K562 (cell line): ENCODE results near the gene RFC5. TPM values are rescaled to one million over a fixed set of nuclear protein-coding genes. Genes with fewer than 3 reads are reported as not detected.

Experiments used
- ATAC-seq: fragments of 200-7000 bp; cut with Tn5 transposase; 3 replicates; pipeline ENCODE4 v1.9.1; 2020; ENCODE audit warnings: moderate library complexity
- BruUV-seq: library from RNA; stranded (reverse); fragments of 400-500 nt; replicated peaks from 2 replicates; lab custom pipeline; 2021; lab: Mats Ljungman, UMichigan
- CTCF ChIA-PET: fragments of 300-600 bp; formaldehyde crosslinking; extraction: SDS; loops from one replicate; lab custom pipeline; 2021; ENCODE audit warnings: low intra/inter-chr PET ratio; lab: Yijun Ruan, JAX
- POLR2A ChIA-PET: fragments of 300-600, 350-650 bp; sonication (Branson Sonifier 250); formaldehyde crosslinking; extraction: SDS; loops from one replicate; lab custom pipeline; 2021; ENCODE audit warnings: antibody characterized with exemption, inconsistent platforms; lab: Yijun Ruan, JAX
- DNase-seq, 4 experiments: peaks; one replicate each; pipeline versions ENCODE4 v3.0.0 to v3.0.0-alpha.2; 2011 to 2018; ENCODE audit warnings: low spot score in 3 of 4, mixed read lengths in 3 of 4; ENCODE audit errors: extremely low read depth in 1 of 4
- FAIRE-seq: peaks from 2 replicates; lab custom pipeline; 2011; peaks lifted over from hg19 to GRCh38; lab: Jason Lieb, UNC
- H2AFZ ChIP-seq: 2 replicates; pipeline ENCODE4 v1.6.0; 2011; ENCODE audit warnings: low read depth, low read length, control low read depth, inconsistent platforms
- H3K27ac ChIP-seq: fragments of 200-600 bp; 3 replicates; pipeline ENCODE4 v1.8.0; 2011; ENCODE audit warnings: low read depth, mild to moderate bottlenecking, control low read depth, inconsistent platforms, low read length, moderate library complexity, mixed read lengths; ENCODE audit errors: extremely low read depth
- H3K27me3 ChIP-seq, 2 experiments: fragments of 300-600 bp in 1 of 2; 2 replicates in 1 of 2; 3 replicates in 1 of 2; pipeline versions ENCODE4 v1.6.0 to v1.8.0; 2011; ENCODE audit warnings: inconsistent platforms in 2 of 2, low read length in 2 of 2, mild to moderate bottlenecking in 1 of 2, mixed read lengths in 1 of 2, moderate library complexity in 1 of 2; ENCODE audit not compliant: control insufficient read depth in 2 of 2, insufficient read depth in 2 of 2
- H3K36me3 ChIP-seq: fragments of 300-600 bp; 3 replicates; pipeline ENCODE4 v1.8.0; 2011; ENCODE audit warnings: mild to moderate bottlenecking, low read length, inconsistent platforms; ENCODE audit not compliant: control insufficient read depth, insufficient read depth
- H3K4me1 ChIP-seq, 2 experiments: fragments of 200-600 bp in 1 of 2; replicated peaks in 1 of 2; 2 replicates in 1 of 2; 3 replicates in 1 of 2; pipeline versions ENCODE4 v1.5.1 to v1.8.0; 2011; ENCODE audit warnings: inconsistent platforms in 2 of 2, low read length in 2 of 2, mild to moderate bottlenecking in 1 of 2, mixed read lengths in 1 of 2, moderate library complexity in 1 of 2; ENCODE audit not compliant: control insufficient read depth in 2 of 2, insufficient read depth in 2 of 2
- H3K4me2 ChIP-seq: 2 replicates; pipeline ENCODE4 v1.6.1; 2011; ENCODE audit warnings: low read length, control low read depth, inconsistent platforms, mixed read lengths; ENCODE audit not compliant: insufficient read depth
- H3K4me3 ChIP-seq: fragments of 200-600 bp; sonication (generic), shearing (Covaris generic); 2 replicates; pipeline ENCODE4 v1.5.1; 2016; ENCODE audit warnings: control low read depth, inconsistent platforms
- H3K79me2 ChIP-seq: fragments of 200-600 bp; 3 replicates; pipeline ENCODE4 v1.8.0; 2011; ENCODE audit warnings: low read length, inconsistent platforms; ENCODE audit not compliant: control insufficient read depth, insufficient read depth
- H3K9ac ChIP-seq, 2 experiments: 2 replicates each; pipeline versions ENCODE4 v1.6.0 to v1.6.1; 2011; ENCODE audit warnings: low read depth in 2 of 2, low read length in 2 of 2, control low read depth in 1 of 2, inconsistent platforms in 1 of 2, mild to moderate bottlenecking in 1 of 2, mixed read lengths in 1 of 2; ENCODE audit not compliant: insufficient read depth in 1 of 2
- H3K9me1 ChIP-seq: one replicate; pipeline ENCODE4 v1.6.0; 2011; ENCODE audit warnings: inconsistent platforms, mild to moderate bottlenecking, low read length, moderate library complexity; ENCODE audit not compliant: control insufficient read depth, insufficient read depth
- H3K9me3 ChIP-seq: replicated peaks from 2 replicates; pipeline ENCODE4 v1.5.1; 2011; ENCODE audit warnings: low read depth, low read length, inconsistent platforms; ENCODE audit not compliant: control insufficient read depth, insufficient read depth
- H4K20me1 ChIP-seq: replicated peaks from 2 replicates; pipeline ENCODE4 v1.6.1; 2011; ENCODE audit warnings: low read length, inconsistent platforms, mixed read lengths; ENCODE audit not compliant: control insufficient read depth, insufficient read depth
- ATF7 ChIP-seq: fragments of 450-650 bp; IDR thresholded peaks from 2 replicates; pipeline ENCODE4 v1.7.1; 2014; ENCODE audit warnings: mild to moderate bottlenecking, moderate library complexity
- CBX8 ChIP-seq: fragments of 200-600 bp; sonication (generic); IDR thresholded peaks from 2 replicates; pipeline ENCODE4 v1.6.1; 2012; ENCODE audit warnings: borderline replicate concordance, mixed run types, low read depth, mild to moderate bottlenecking, moderate library complexity, mixed read lengths, low read length, control low read depth, inconsistent platforms; ENCODE audit not compliant: poor library complexity, severe bottlenecking; ENCODE audit errors: extremely low read depth
- HDAC3 ChIP-seq: fragments of 450-650 bp; IDR thresholded peaks from 2 replicates; pipeline ENCODE4 v1.6.1; 2018; ENCODE audit warnings: borderline replicate concordance, mild to moderate bottlenecking, moderate library complexity; ENCODE audit not compliant: partially characterized antibody
- NCOA4 ChIP-seq: fragments of 450-650 bp; IDR thresholded peaks from 2 replicates; pipeline ENCODE4 v1.6.1; 2018; ENCODE audit warnings: mild to moderate bottlenecking; ENCODE audit not compliant: partially characterized antibody
- RFX5 ChIP-seq: IDR thresholded peaks from 2 replicates; pipeline ENCODE4 v1.6.1; 2011; ENCODE audit warnings: low read depth, mild to moderate bottlenecking, improper control_type of control experiment, low read length
- RHOXF2B ChIP-seq: fragments of 250-450 bp; sonication (Bioruptor Pico); conservative IDR thresholded peaks from 2 replicates; pipeline ENCODE4 v1.5.1; 2021
- SAP30 ChIP-seq: fragments of 200-600 bp; sonication (generic); IDR thresholded peaks from 2 replicates; pipeline ENCODE4 v1.6.1; 2012; ENCODE audit warnings: borderline replicate concordance, low read depth, mild to moderate bottlenecking, moderate library complexity, low read length, control low read depth, inconsistent platforms; ENCODE audit not compliant: insufficient read depth, poor library complexity, severe bottlenecking
- SIX5 ChIP-seq, 2 experiments: IDR thresholded peaks; 2 replicates each; pipeline ENCODE4 v1.6.1; 2011; ENCODE audit warnings: low read length in 2 of 2, borderline replicate concordance in 1 of 2, low read depth in 1 of 2, mild to moderate bottlenecking in 1 of 2, moderate library complexity in 1 of 2; ENCODE audit not compliant: insufficient read depth in 1 of 2
- SPI1 ChIP-seq: IDR thresholded peaks from 2 replicates; pipeline ENCODE4 v1.6.1; 2011; ENCODE audit warnings: low read depth, low read length, control low read depth, borderline replicate concordance
- TARDBP ChIP-seq: fragments of 450-650 bp; IDR thresholded peaks from 2 replicates; pipeline ENCODE4 v1.6.1; 2016
- ZNF316 ChIP-seq: fragments of 450-650 bp; IDR thresholded peaks from 2 replicates; pipeline ENCODE4 v1.6.1; 2016
- ZNF75A ChIP-seq: fragments of 450-650 bp; formaldehyde crosslinking; IDR thresholded peaks from 2 replicates; pipeline ENCODE4 v1.4.0; 2020; ENCODE audit warnings: mild to moderate bottlenecking
- ZSCAN32 ChIP-seq: fragments of 450-650 bp; formaldehyde crosslinking; IDR thresholded peaks from 2 replicates; pipeline ENCODE4 v1.4.0; 2020; ENCODE audit warnings: mild to moderate bottlenecking, moderate library complexity
- ZZZ3 ChIP-seq: fragments of 450-650 bp; IDR thresholded peaks from 2 replicates; pipeline ENCODE4 v1.6.1; 2016; ENCODE audit warnings: antibody characterized with exemption, mild to moderate bottlenecking, moderate library complexity
- WGBS: fragments of 100-300 bp; shearing (Covaris generic); methylation state at CpG from one replicate; pipeline ENCODE4 v1.1.6; 2016; ENCODE audit warnings: low coverage, mixed read lengths; ENCODE audit not compliant: insufficient coverage; ENCODE audit errors: missing lambda C conversion rate; 5-methylcytosine and 5-hydroxymethylcytosine counted together
- in situ Hi-C: fragments of 300-500 bp; cut with MboI; formaldehyde crosslinking; loops from 4 replicates; pipeline ENCODE4 v1.15.0; 2018; ENCODE audit warnings: inconsistent platforms, mixed read lengths
- intact Hi-C: fragments of 100-400 bp; cut with micrococcal nuclease; formaldehyde crosslinking; loops from 2 replicates; pipeline ENCODE4 v1.14.2; 2022
- polyA plus RNA-seq, 8 experiments: library from polyadenylated mRNA; depleted of rRNA in 4 of 8; stranded (reverse) in 5 of 8; unstranded in 3 of 8; fragments of >200 nt; fragmentation: Nextera tagmentation in 2 of 8; fragmentation: Illumina TruSeq in 1 of 8; extraction: Ambion mirVana in 2 of 8; extraction: Trizol in 1 of 8; gene quantifications; 2 replicates each; pipeline versions ENCODE4 v1.2.1 to v1.2.3, GENCODE V29; 2011 to 2014; ENCODE audit warnings: inconsistent platforms in 1 of 8, missing spikeins in 1 of 8
- total RNA-seq, 7 experiments: library from RNA; depleted of rRNA in 6 of 7; stranded (reverse); fragments of >200 nt in 6 of 7; fragmentation: Illumina TruSeq in 2 of 7; extraction: Trizol in 2 of 7; gene quantifications; 2 replicates each; pipeline versions ENCODE4 v1.2.1 to v1.2.3, GENCODE V29; 2011 to 2021; ENCODE audit warnings: low replicate concordance in 1 of 7
- TF ChIP-seq, protein P1 (sequence below): fragments of 250-450 bp; sonication (Bioruptor Pico); IDR thresholded peaks from 2 replicates; pipeline ENCODE4 v1.4.0; 2020; ENCODE audit warnings: mild to moderate bottlenecking, moderate library complexity
- TF ChIP-seq, protein P2 (sequence below): fragments of 450-650 bp; formaldehyde crosslinking; conservative IDR thresholded peaks from 2 replicates; pipeline ENCODE4 v1.4.0; 2022; ENCODE audit warnings: mild to moderate bottlenecking, missing genetic modification characterization
- TF ChIP-seq, protein P3 (sequence below): fragments of 450-650 bp; conservative IDR thresholded peaks from 2 replicates; pipeline ENCODE4 v1.6.1; 2016; ENCODE audit warnings: missing genetic modification characterization, low read depth, mild to moderate bottlenecking, control low read depth, missing compliant biosample characterization

Gene RFC5
- total and polyA plus RNA-seq, 9 of the 15 experiments (the other 6 are each of a cell fraction or from before 2014, with no cell fraction given), result 61.8 to 189 (median 92.9) TPM

DNA sequence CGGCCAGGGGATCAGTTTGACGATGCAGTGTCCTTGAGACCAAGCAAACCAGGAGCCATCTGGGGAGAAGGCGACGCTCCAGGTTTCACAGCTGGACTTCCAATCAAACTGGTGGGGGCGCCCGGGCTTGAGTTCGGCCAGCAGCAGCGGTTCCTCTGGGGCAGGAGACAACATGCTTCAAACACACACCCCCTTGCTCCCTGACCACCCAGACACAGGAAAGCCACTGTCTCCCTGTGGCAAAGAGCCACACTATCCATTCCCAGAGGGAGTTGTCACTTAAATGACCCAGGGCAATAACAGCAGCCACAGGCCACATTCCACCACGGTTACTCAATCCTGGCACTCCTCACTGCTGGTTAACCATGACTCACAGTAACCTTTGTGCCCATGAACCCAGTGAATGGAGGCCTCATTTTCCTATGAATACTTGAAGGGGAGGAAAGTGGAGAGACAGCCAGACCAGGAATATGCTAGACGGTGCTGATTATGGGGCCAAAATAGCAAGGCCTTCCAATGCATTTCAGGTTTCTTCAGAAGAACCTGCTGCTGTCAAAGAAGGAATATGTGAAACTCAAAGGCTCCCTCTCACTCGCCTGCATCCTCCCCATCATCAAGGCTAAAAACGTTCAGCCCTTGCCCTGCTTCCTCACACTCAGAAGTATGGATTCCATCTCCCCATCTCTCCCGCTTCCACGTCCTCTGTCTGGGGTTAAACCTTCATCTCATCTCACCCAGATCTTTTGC is 36.0 kb downstream of the RFC5 start:
- Histone ChIP-seq H3K4me3 (no peak overlapping the region), H4K20me1 (no peaks in the 10 kb centered on the region)
- TF ChIP-seq HDAC3 (no peak), ZNF75A (no peak), ZSCAN32 (CRISPR knock-in tag) (no peak), SAP30 (no peak), SPI1 (no peak), ATF7 (no peak), SIX5 (IDR thresholded peaks at IDR 0.05; ENCODE audit: borderline replicate concordance in 1 of 2, insufficient read depth in 1 of 2, low read depth in 1 of 2, low read length in 2 of 2) (no peak), ZZZ3 (no peak), NCOA4 (no peak), RFX5 (no peak), TARDBP (no peak), RHOXF2B (no peak), ZNF316 (no peak), CBX8 (no peak)
- TF ChIP-seq, protein P1, sequence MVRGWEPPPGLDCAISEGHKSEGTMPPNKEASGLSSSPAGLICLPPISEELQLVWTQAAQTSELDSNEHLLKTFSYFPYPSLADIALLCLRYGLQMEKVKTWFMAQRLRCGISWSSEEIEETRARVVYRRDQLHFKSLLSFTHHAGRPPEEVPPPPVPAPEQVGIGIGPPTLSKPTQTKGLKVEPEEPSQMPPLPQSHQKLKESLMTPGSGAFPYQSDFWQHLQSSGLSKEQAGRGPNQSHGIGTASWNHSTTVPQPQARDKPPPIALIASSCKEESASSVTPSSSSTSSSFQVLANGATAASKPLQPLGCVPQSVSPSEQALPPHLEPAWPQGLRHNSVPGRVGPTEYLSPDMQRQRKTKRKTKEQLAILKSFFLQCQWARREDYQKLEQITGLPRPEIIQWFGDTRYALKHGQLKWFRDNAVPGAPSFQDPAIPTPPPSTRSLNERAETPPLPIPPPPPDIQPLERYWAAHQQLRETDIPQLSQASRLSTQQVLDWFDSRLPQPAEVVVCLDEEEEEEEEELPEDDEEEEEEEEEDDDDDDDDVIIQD (CRISPR knock-in tag), result no peak
- TF ChIP-seq, protein P2, sequence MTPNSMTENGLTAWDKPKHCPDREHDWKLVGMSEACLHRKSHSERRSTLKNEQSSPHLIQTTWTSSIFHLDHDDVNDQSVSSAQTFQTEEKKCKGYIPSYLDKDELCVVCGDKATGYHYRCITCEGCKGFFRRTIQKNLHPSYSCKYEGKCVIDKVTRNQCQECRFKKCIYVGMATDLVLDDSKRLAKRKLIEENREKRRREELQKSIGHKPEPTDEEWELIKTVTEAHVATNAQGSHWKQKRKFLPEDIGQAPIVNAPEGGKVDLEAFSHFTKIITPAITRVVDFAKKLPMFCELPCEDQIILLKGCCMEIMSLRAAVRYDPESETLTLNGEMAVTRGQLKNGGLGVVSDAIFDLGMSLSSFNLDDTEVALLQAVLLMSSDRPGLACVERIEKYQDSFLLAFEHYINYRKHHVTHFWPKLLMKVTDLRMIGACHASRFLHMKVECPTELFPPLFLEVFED (CRISPR knock-in tag), result no peak
- TF ChIP-seq, protein P3, sequence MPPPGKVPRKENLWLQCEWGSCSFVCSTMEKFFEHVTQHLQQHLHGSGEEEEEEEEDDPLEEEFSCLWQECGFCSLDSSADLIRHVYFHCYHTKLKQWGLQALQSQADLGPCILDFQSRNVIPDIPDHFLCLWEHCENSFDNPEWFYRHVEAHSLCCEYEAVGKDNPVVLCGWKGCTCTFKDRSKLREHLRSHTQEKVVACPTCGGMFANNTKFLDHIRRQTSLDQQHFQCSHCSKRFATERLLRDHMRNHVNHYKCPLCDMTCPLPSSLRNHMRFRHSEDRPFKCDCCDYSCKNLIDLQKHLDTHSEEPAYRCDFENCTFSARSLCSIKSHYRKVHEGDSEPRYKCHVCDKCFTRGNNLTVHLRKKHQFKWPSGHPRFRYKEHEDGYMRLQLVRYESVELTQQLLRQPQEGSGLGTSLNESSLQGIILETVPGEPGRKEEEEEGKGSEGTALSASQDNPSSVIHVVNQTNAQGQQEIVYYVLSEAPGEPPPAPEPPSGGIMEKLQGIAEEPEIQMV (tag), result no peak

More for the DNA sequence above, 36.0 kb downstream of the RFC5 start:
- Histone ChIP-seq H2AFZ (no peak overlapping the region), H3K4me2 (no peak overlapping the region), H3K9ac (no peak overlapping the region), H3K27me3 (no peaks in the 10 kb centered on the region), H3K27ac (no peak overlapping the region), H3K9me1 (no peaks in the 10 kb centered on the region), H3K79me2 (peaks cover 5% of the 10 kb centered on the region; the same call in 1 of the 3 replicates), H3K9me3 (no peaks in the 10 kb centered on the region), H3K36me3 (peaks cover 38% of the 10 kb centered on the region; the same call in 2 of the 3 replicates), H3K4me1 (no peaks in the 10 kb centered on the region)
- POLR2A ChIA-PET, result interaction anchor here (0.6 to 1.7 kb wide), 3 partner anchors 10 to 1656 kb away, joined by 3 to 5 read pairs (median 4); no protein-coding TSS in a partner anchor
- WGBS, result 80% methylated on average over 13 of the region's 14 CpGs
- CTCF ChIA-PET, result no interaction called here
- intact Hi-C loops, result no loop called here
- no peak for ATAC-seq
- BruUV-seq, result no TSS peak
- FAIRE-seq, result no peak
- in situ Hi-C loops, result no loop called here
- DNase-seq, result no peak
